ENCODE measurements around the gene TNFRSF13B. TPM values are rescaled to one million over a fixed set of nuclear protein-coding genes. Genes with fewer than 3 reads are reported as not detected.
"Not testable (repeated sequence)": the region's sequence is repeated elsewhere in the genome, so short reads cannot be mapped to it uniquely, and the experiment has no call there.

The TNFRSF13B gene
- total RNA-seq, 1 donor from 2014 or later: not detected

DNA sequence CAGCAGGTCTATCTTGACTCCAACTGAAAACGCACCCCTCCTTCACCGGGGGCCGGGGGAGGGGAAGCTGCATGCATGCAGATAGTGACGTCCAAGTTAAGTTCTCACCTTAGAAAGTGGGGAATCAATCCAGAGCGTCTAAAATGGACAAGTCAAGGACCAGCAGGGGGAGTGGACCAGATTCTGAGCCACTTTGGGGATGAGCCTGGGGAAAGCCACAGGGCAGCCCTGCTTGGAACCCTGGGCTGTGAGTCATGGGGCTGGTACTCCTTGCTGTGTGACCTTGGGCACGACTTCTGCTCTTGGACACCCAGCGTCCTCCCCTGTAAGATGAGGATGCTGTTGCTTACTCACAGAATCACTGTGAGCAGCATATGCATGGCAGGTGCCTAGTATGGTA lies 9.1 kb downstream of the TNFRSF13B start:
- Histone ChIP-seq H3K36me3 (ENCODE audit: control insufficient read depth, insufficient read depth, low read length) (no peaks in the 10 kb centered on the region), H3K4me3 (ENCODE audit: low read depth, low read length) (no peak overlapping the region), H3K27me3 (ENCODE audit: control insufficient read depth, insufficient read depth, low read length) (no peaks in the 10 kb centered on the region)
- no peak for DNase-seq (ENCODE audit: low read depth)
- no peak for TF ChIP-seq CTCF (IDR thresholded peaks at IDR 0.05; ENCODE audit: insufficient read depth, low read length, poor library complexity, severe bottlenecking)

DNA sequence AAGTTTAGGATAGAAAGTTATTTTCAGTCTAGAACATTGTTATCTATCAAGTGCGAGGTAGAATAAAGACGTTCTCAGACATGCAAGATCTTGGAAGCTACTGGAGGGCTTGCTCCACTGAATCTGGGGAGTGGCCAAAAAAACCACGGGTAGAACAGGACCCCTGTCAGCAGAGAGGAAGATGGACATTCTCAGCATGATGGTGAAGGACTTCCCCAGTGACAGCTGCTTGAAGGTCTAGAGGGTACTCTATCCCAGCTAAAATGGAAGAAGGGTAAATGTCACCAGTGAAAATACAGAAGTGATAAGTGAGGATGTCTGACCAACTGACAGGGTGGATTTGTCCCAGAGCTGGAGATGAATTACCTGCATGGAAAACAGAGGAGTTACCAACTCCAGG lies 10.1 kb downstream of the TNFRSF13B start:
- H3K27me3 ChIP-seq (ENCODE audit: control insufficient read depth, insufficient read depth, low read length): no peaks in the 10 kb centered on the region
- TF ChIP-seq CTCF (IDR thresholded peaks at IDR 0.05; ENCODE audit: insufficient read depth, low read length, poor library complexity, severe bottlenecking): no peak
- no peak overlapping the region for H3K4me3 ChIP-seq (ENCODE audit: low read depth, low read length)
- no peaks in the 10 kb centered on the region for H3K36me3 ChIP-seq (ENCODE audit: control insufficient read depth, insufficient read depth, low read length)
- no peak for DNase-seq (ENCODE audit: low read depth)

DNA sequence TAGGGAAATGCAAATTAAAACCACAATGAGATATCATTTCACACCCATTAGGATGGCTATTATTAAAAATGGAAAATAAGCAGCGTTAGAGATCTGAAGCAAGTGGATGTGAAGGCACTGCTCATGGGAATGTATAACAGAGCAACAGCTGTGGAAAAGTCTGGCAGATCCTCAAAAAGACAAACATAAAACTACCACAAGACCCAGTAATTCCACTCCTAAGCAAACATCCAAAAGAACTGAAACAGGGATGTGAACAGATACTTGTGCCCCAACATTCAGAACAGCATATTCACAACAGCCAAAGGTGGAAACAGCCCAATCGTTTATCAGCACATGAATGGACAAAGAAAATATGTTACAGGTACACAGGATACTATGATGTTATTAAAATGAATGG lies 10.9 kb downstream of the TNFRSF13B start:
- DNase-seq (ENCODE audit: low read depth); H3K27me3 ChIP-seq (ENCODE audit: control insufficient read depth, insufficient read depth, low read length); H3K36me3 ChIP-seq (ENCODE audit: control insufficient read depth, insufficient read depth, low read length); H3K4me3 ChIP-seq (ENCODE audit: low read depth, low read length): not testable (repeated sequence)

- H3K27me3 ChIP-seq (ENCODE audit: control insufficient read depth, insufficient read depth, low read length); H3K4me3 ChIP-seq (ENCODE audit: low read depth, low read length); H3K36me3 ChIP-seq (ENCODE audit: control insufficient read depth, insufficient read depth, low read length); DNase-seq (ENCODE audit: low read depth): not testable (repeated sequence)
Observed at GRCh38 chr17:16955011-16955410, 16.9 kb downstream of the TNFRSF13B start.

DNA sequence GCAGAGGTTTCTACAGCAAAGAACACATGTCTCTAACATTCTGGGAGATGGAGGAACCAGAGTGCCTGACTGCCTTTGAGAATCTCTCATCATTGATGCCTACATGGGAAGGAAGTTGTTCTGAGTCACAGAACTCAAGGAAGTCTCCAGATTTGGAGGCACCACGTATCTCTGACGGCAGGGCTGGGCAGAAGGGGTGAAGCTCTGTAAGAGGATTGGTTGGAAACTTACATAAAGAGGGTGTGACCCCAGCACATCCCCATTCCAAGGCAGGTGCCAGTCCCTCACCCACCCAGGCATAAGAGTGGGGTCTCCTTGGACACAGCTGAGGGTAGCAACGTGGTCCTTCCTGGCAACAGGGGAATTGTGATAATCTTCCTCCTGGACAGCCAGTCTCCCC lies 17.4 kb downstream of the TNFRSF13B start:
- H3K4me3 ChIP-seq (ENCODE audit: low read depth, low read length): no peak overlapping the region
- TF ChIP-seq CTCF (IDR thresholded peaks at IDR 0.05; ENCODE audit: insufficient read depth, low read length, poor library complexity, severe bottlenecking): no peak
- no peaks in the 10 kb centered on the region for H3K36me3 ChIP-seq (ENCODE audit: control insufficient read depth, insufficient read depth, low read length)
- peaks cover 5% of the 10 kb centered on the region for H3K27me3 ChIP-seq (ENCODE audit: control insufficient read depth, insufficient read depth, low read length)
- no peak for DNase-seq (ENCODE audit: low read depth)

GRCh38 chr17:16953841-16954240 lies 18.1 kb downstream of the TNFRSF13B start:
- Histone ChIP-seq H3K36me3 (ENCODE audit: control insufficient read depth, insufficient read depth, low read length) (no peaks in the 10 kb centered on the region), H3K4me3 (ENCODE audit: low read depth, low read length) (no peak overlapping the region), H3K27me3 (ENCODE audit: control insufficient read depth, insufficient read depth, low read length) (peaks cover 5% of the 10 kb centered on the region)
- TF ChIP-seq CTCF (IDR thresholded peaks at IDR 0.05; ENCODE audit: insufficient read depth, low read length, poor library complexity, severe bottlenecking): no peak
- DNase-seq (ENCODE audit: low read depth): no peak

DNA sequence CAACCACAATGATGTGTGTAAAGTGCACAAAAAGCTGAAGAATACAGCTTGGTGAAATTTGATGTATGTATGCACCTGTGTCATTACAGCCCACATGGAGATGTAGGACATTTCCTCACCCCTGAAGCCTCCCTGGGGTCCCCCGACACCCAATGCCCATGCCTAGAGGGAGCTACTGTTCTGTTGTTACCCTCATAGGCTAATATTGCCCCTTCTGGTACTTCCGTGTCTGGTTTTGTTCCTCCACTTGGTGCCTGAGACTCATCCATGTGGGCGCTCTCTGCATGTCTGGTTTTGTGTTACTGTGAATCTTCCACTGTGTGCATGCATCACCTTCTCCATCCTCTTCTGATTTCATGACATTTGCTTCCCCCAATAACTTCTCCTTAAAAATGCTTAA lies 18.6 kb downstream of the TNFRSF13B start:
- H3K4me3 ChIP-seq (ENCODE audit: low read depth, low read length): no peak overlapping the region
- H3K36me3 ChIP-seq (ENCODE audit: control insufficient read depth, insufficient read depth, low read length): no peaks in the 10 kb centered on the region
- no peak for TF ChIP-seq CTCF (IDR thresholded peaks at IDR 0.05; ENCODE audit: insufficient read depth, low read length, poor library complexity, severe bottlenecking)
- peaks cover 5% of the 10 kb centered on the region for H3K27me3 ChIP-seq (ENCODE audit: control insufficient read depth, insufficient read depth, low read length)
- DNase-seq (ENCODE audit: low read depth): no peak
